Endothelial cell (in vitro differentiated cells): Measurements from ENCODE around the gene SRGAP2C. TPM values are rescaled to one million over a fixed set of nuclear protein-coding genes. Genes with fewer than 3 reads are reported as not detected.
"Not testable (repeated sequence)": the region's sequence is repeated elsewhere in the genome, so short reads cannot be mapped to it uniquely, and the experiment has no call there.

Source experiments
- DNase-seq: peaks from one replicate; pipeline ENCODE4 v3.0.0; 2021; ENCODE audit warnings: low spot score
- H3K27ac Mint-ChIP-seq: one replicate; pipeline ENCODE4 v1.8.0; 2021; ENCODE audit warnings: mixed read lengths, inconsistent platforms; ENCODE audit not compliant: unreplicated experiment
- H3K27me3 Mint-ChIP-seq: one replicate; pipeline ENCODE4 v1.8.0; 2021; ENCODE audit warnings: mild to moderate bottlenecking, moderate library complexity, mixed read lengths, inconsistent platforms; ENCODE audit not compliant: unreplicated experiment
- H3K36me3 Mint-ChIP-seq: one replicate; pipeline ENCODE4 v1.8.0; 2021; ENCODE audit warnings: mild to moderate bottlenecking, low read depth, mixed read lengths, inconsistent platforms; ENCODE audit not compliant: unreplicated experiment
- H3K4me1 Mint-ChIP-seq: one replicate; pipeline ENCODE4 v1.8.0; 2021; ENCODE audit warnings: mild to moderate bottlenecking, mixed read lengths, inconsistent platforms; ENCODE audit not compliant: unreplicated experiment
- H3K4me3 Mint-ChIP-seq: one replicate; pipeline ENCODE4 v1.8.0; 2021; ENCODE audit warnings: mild to moderate bottlenecking, mixed read lengths, inconsistent platforms; ENCODE audit not compliant: unreplicated experiment
- H3K9me3 Mint-ChIP-seq: one replicate; pipeline ENCODE4 v1.8.0; 2021; ENCODE audit warnings: mixed read lengths, inconsistent platforms; ENCODE audit not compliant: unreplicated experiment
- total RNA-seq: library from RNA; stranded (reverse); fragmentation: NEBNext Ultra II Directional; extraction: Animal tissue kit (Norgen Biotek cat#: 25700); gene quantifications from one replicate; pipeline ENCODE4 v1.2.1, GENCODE V29; 2021; ENCODE audit not compliant: unreplicated experiment
- TF ChIP-seq, protein P1 (sequence below): fragments of 200-600 bp; sonication (generic); IDR thresholded peaks from one replicate; pipeline ENCODE4 v1.5.0; 2021; ENCODE audit warnings: antibody characterized with exemption; ENCODE audit not compliant: unreplicated experiment

The SRGAP2C gene
- total RNA-seq, 1 donor from 2014 or later: 72.5 TPM

DNA sequence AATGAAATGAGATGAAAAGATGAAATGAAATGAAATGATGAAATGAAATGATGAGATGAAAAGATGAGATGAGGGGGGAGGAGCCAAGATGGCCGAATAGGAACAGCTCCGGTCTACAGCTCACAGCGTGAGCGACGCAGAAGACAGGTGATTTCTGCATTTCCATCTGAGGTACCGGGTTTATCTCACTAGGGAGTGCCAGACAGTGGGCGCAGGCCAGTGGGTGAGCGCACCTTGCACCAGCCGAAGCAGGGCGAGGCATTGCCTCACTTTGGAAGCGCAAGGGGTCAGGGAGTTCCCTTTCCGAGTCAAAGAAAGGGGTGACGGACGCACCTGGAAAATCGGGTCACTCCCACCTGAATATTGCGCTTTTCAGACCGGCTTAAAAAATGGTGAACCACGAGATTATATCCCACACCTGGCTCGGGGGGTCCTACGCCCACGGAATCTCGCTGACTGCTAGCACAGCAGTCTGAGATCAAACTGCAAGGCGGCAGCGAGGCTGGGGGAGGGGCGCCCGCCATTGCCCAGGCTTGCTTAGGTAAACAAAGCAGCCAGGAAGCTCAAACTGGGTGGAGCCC, 216.7 kb downstream of the SRGAP2C start:
- not testable (repeated sequence) for H3K27ac Mint-ChIP-seq
- H3K36me3 Mint-ChIP-seq: peaks cover 16% of the 10 kb centered on the region

DNA sequence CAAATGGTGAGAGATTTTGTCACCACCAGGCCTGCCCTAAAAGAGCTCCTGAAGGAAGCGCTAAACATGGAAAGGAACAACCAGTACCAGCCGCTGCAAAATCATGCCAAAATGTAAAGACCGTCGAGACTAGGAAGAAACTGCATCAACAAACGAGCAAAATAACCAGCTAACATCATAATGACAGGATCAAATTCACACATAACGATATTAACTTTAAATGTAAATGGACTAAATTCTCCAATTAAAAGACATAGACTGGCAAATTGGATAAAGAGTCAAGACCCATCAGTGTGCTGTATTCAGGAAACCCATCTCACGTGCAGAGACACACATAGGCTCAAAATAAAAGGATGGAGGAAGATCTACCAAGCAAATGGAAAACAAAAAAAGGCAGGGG, 218.5 kb downstream of the SRGAP2C start:
- H3K27me3 Mint-ChIP-seq, DNase-seq, H3K27ac Mint-ChIP-seq, H3K4me3 Mint-ChIP-seq, H3K4me1 Mint-ChIP-seq: not testable (repeated sequence)
- H3K9me3 Mint-ChIP-seq: peaks cover 16% of the 10 kb centered on the region
- H3K36me3 Mint-ChIP-seq: peaks cover 16% of the 10 kb centered on the region

More for the DNA sequence above, 216.7 kb downstream of the SRGAP2C start:
- H3K4me1 Mint-ChIP-seq, H3K27me3 Mint-ChIP-seq, DNase-seq: not testable (repeated sequence)
- peak overlapping the region; percentile 37 for H3K4me3 Mint-ChIP-seq
- H3K9me3 Mint-ChIP-seq: peaks cover 16% of the 10 kb centered on the region

DNA sequence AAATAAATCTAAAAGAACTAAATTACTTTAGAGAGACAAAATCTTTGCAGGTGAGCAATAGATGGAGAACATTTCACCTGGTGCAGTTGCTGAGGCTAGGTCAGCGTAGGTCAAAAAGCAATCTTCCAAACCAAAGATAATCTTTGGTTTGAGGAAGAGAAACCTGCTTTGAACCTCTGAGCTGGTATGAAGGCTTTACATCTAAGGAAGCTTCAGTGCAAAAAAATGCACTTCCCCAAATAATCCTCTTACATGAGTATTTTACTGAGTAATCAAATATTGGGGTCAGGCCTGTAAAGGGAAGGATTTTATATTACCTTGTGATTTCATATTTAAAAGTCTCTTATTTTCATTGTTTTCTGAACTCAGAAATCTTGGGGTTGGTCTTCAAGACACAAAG, 223.6 kb downstream of the SRGAP2C start:
- no peak overlapping the region for H3K27ac Mint-ChIP-seq
- no peaks in the 10 kb centered on the region for H3K27me3 Mint-ChIP-seq
- no peak for DNase-seq
- TF ChIP-seq, protein P1, sequence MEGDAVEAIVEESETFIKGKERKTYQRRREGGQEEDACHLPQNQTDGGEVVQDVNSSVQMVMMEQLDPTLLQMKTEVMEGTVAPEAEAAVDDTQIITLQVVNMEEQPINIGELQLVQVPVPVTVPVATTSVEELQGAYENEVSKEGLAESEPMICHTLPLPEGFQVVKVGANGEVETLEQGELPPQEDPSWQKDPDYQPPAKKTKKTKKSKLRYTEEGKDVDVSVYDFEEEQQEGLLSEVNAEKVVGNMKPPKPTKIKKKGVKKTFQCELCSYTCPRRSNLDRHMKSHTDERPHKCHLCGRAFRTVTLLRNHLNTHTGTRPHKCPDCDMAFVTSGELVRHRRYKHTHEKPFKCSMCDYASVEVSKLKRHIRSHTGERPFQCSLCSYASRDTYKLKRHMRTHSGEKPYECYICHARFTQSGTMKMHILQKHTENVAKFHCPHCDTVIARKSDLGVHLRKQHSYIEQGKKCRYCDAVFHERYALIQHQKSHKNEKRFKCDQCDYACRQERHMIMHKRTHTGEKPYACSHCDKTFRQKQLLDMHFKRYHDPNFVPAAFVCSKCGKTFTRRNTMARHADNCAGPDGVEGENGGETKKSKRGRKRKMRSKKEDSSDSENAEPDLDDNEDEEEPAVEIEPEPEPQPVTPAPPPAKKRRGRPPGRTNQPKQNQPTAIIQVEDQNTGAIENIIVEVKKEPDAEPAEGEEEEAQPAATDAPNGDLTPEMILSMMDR: no peak
- no peaks in the 10 kb centered on the region for H3K4me1 Mint-ChIP-seq
- H3K36me3 Mint-ChIP-seq: no peaks in the 10 kb centered on the region
- H3K4me3 Mint-ChIP-seq: no peak overlapping the region
- no peaks in the 10 kb centered on the region for H3K9me3 Mint-ChIP-seq

DNA sequence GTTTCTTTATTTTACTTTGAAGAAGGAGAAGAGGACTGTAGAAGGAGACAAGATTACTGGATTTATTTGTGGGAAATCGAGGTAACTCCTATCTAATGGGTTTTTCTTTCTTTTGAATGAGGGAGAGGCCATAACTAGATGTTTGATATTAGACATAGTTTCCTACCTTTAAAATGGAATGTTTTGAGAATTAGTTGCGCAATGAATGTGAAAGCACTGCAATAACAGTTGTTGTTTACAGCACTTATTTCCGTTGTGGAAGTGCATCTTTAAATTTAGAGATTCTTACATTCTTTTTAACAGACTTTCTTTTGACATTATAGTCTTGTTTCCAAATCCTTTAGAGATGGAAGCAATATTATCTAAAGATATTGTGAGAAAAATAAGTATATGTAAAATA, 229.0 kb downstream of the SRGAP2C start:
- Mint-ChIP-seq H3K9me3 (no peaks in the 10 kb centered on the region), H3K4me1 (peaks cover 5% of the 10 kb centered on the region), H3K27ac (no peak overlapping the region), H3K4me3 (no peak overlapping the region), H3K27me3 (no peaks in the 10 kb centered on the region), H3K36me3 (no peaks in the 10 kb centered on the region)
- DNase-seq: no peak
- TF ChIP-seq, protein P1: no peak

DNA sequence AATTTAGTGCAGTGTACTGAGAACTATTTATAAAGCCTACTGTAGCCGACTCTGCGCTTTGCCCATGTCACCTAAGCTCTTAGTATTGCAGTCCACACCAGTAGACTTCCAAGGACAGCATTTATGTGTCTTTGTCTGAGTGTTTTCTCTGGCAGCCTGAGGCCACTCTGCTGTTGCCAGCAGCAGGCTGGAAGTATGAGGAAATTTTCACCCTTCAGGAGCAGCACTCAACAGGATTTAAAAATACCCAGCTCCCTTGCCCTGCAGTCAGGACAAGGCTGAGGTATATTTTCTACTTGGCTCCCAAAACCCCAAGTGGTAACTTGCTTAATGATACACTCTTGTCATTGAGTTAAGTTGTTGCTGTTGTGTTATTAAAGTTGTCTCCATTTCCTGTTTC, 230.1 kb downstream of the SRGAP2C start:
- Mint-ChIP-seq H3K4me1 (peaks cover 5% of the 10 kb centered on the region), H3K36me3 (no peaks in the 10 kb centered on the region), H3K4me3 (no peak overlapping the region), H3K9me3 (peaks cover 4% of the 10 kb centered on the region), H3K27ac (peak overlapping the region; percentile 38), H3K27me3 (no peaks in the 10 kb centered on the region)
- DNase-seq: no peak
- TF ChIP-seq, protein P1: no peak

DNA sequence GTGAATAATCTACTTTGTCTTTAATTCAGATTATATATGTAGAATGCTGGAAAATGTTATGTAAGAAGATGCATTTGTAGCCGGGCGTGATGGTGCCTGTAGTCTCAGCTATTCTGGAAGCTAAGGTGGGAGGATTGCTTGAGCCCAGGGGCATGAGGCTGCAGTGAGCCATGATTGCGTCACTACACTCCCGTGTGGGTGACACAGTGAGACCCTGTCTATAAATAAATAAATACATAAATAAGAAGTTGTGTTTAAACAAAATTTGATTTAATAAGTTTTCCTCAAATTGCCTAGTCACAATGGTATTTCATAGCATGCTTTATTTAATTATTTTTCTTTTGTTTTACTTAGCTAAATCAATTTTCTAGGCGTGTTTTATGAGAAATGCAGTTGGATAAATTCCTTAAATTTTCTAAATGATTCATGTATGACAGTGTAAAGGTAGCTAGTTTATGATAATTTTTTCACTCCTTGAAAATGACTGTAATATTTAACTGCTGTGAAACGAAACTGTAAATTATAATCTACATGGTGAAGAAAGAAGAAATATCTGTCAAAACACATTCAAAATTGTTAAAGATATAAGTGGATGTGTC, 232.6 kb downstream of the SRGAP2C start:
- H3K9me3 Mint-ChIP-seq: peaks cover 4% of the 10 kb centered on the region

More for the DNA sequence above, 232.6 kb downstream of the SRGAP2C start:
- Mint-ChIP-seq H3K4me3 (no peak overlapping the region), H3K36me3 (no peaks in the 10 kb centered on the region), H3K27me3 (no peaks in the 10 kb centered on the region), H3K27ac (no peak overlapping the region), H3K4me1 (peaks cover 5% of the 10 kb centered on the region)
- no peak for DNase-seq
- TF ChIP-seq, protein P1: no peak
